WTC11 (cell line): ENCODE measurements around the gene DNASE1L3. TPM values are rescaled to one million over a fixed set of nuclear protein-coding genes. Genes with fewer than 3 reads are reported as not detected.

ENCODE experiments used
- ATAC-seq: fragments of 200-7000 bp; cut with Tn5 transposase; 2 replicates; pipeline ENCODE4 v1.10.0; 2021; ENCODE audit warnings: mild to moderate bottlenecking, moderate library complexity
- CTCF ChIA-PET: fragments of 300-600 bp; sonication (Branson Sonifier 250); formaldehyde crosslinking; loops from one replicate; lab custom pipeline; 2021; ENCODE audit warnings: antibody characterized with exemption; lab: Charles Lee
- POLR2A ChIA-PET: fragments of 350-600 bp; sonication (Branson Sonifier 250); formaldehyde crosslinking; loops from one replicate; lab custom pipeline; 2021; ENCODE audit warnings: antibody characterized with exemption; lab: Charles Lee
- DNase-seq: peaks from one replicate; pipeline ENCODE4 v3.0.0; 2021; ENCODE audit warnings: low spot score
- H3K27ac Mint-ChIP-seq: 2 replicates; pipeline ENCODE4 v1.8.0; 2021; ENCODE audit warnings: mixed read lengths
- H3K27me3 Mint-ChIP-seq: 2 replicates; pipeline ENCODE4 v1.8.0; 2021; ENCODE audit warnings: low read depth, mild to moderate bottlenecking, moderate library complexity, mixed read lengths
- H3K36me3 Mint-ChIP-seq: 2 replicates; pipeline ENCODE4 v1.8.0; 2021; ENCODE audit warnings: mixed read lengths
- H3K4me1 Mint-ChIP-seq: 2 replicates; pipeline ENCODE4 v1.8.0; 2022; ENCODE audit warnings: mixed read lengths
- H3K4me3 Mint-ChIP-seq: 2 replicates; pipeline ENCODE4 v1.8.0; 2021; ENCODE audit warnings: mild to moderate bottlenecking, moderate library complexity, mixed read lengths
- H3K9me3 Mint-ChIP-seq: 2 replicates; pipeline ENCODE4 v1.8.0; 2021; ENCODE audit warnings: mixed read lengths
- ARID4B ChIP-seq: sonication (generic); formaldehyde crosslinking; IDR thresholded peaks from 2 replicates; pipeline ENCODE4 v1.8.0; 2023; ENCODE audit warnings: missing genetic modification reagents, mild to moderate bottlenecking, borderline replicate concordance
- ATF2 ChIP-seq: sonication (generic); formaldehyde crosslinking; IDR thresholded peaks from 2 replicates; pipeline ENCODE4 v1.8.1; 2022; ENCODE audit warnings: low read depth, missing genetic modification reagents, borderline replicate concordance
- ATF3 ChIP-seq: sonication (generic); formaldehyde crosslinking; conservative IDR thresholded peaks from 2 replicates; pipeline ENCODE4 v1.8.1; 2022; ENCODE audit warnings: mild to moderate bottlenecking, missing genetic modification reagents
- CREB1 ChIP-seq: sonication (generic); formaldehyde crosslinking; IDR thresholded peaks from 2 replicates; pipeline ENCODE4 v1.8.0; 2023; ENCODE audit warnings: mild to moderate bottlenecking, missing genetic modification reagents
- E2F4 ChIP-seq: sonication (generic); formaldehyde crosslinking; IDR thresholded peaks from 2 replicates; pipeline ENCODE4 v1.8.1; 2022; ENCODE audit warnings: low read depth, mild to moderate bottlenecking, moderate library complexity, missing genetic modification reagents, borderline replicate concordance
- ETV6 ChIP-seq: sonication (generic); formaldehyde crosslinking; IDR thresholded peaks from 2 replicates; pipeline ENCODE4 v1.8.1; 2022; ENCODE audit warnings: mild to moderate bottlenecking, missing genetic modification reagents
- FOXP1 ChIP-seq: sonication (generic); formaldehyde crosslinking; IDR thresholded peaks from 2 replicates; pipeline ENCODE4 v1.8.0; 2022; ENCODE audit warnings: missing genetic modification reagents, mild to moderate bottlenecking, moderate library complexity, borderline replicate concordance
- FOXP4 ChIP-seq: sonication (generic); formaldehyde crosslinking; IDR thresholded peaks from 2 replicates; pipeline ENCODE4 v1.8.0; 2022; ENCODE audit warnings: mild to moderate bottlenecking, missing genetic modification reagents
- MAX ChIP-seq: sonication (generic); formaldehyde crosslinking; IDR thresholded peaks from 2 replicates; pipeline ENCODE4 v1.8.0; 2022; ENCODE audit warnings: mild to moderate bottlenecking, missing genetic modification reagents
- MLX ChIP-seq: sonication (generic); formaldehyde crosslinking; IDR thresholded peaks from 2 replicates; pipeline ENCODE4 v1.8.1; 2023; ENCODE audit warnings: mild to moderate bottlenecking, missing genetic modification reagents, moderate library complexity
- NR1H2 ChIP-seq: sonication (generic); formaldehyde crosslinking; IDR thresholded peaks from 2 replicates; pipeline ENCODE4 v1.9.0; 2021; ENCODE audit warnings: mild to moderate bottlenecking, moderate library complexity, missing genetic modification reagents
- NR3C1 ChIP-seq: sonication (generic); formaldehyde crosslinking; conservative IDR thresholded peaks from 2 replicates; pipeline ENCODE4 v1.8.1; 2023; ENCODE audit warnings: low read depth, mild to moderate bottlenecking, missing genetic modification reagents
- TP53 ChIP-seq: sonication (generic); formaldehyde crosslinking; IDR thresholded peaks from 2 replicates; pipeline ENCODE4 v1.8.1; 2023; ENCODE audit warnings: mild to moderate bottlenecking, missing genetic modification reagents
- ZMAT4 ChIP-seq: fragments of 250-450 bp; sonication (Bioruptor Pico); IDR thresholded peaks from 2 replicates; pipeline ENCODE4 v1.9.0; 2021; ENCODE audit warnings: mild to moderate bottlenecking
- ZNF121 ChIP-seq: sonication (generic); formaldehyde crosslinking; IDR thresholded peaks from 2 replicates; pipeline ENCODE4 v1.8.0; 2023; ENCODE audit warnings: missing genetic modification reagents
- ZNF263 ChIP-seq: sonication (generic); formaldehyde crosslinking; IDR thresholded peaks from 2 replicates; pipeline ENCODE4 v1.8.1; 2022; ENCODE audit warnings: low read depth, mild to moderate bottlenecking, moderate library complexity, missing genetic modification reagents
- ZNF317 ChIP-seq: sonication (generic); formaldehyde crosslinking; IDR thresholded peaks from 2 replicates; pipeline ENCODE4 v1.8.1; 2023; ENCODE audit warnings: low read depth, mild to moderate bottlenecking, moderate library complexity, missing genetic modification reagents, borderline replicate concordance
- ZSCAN18 ChIP-seq: fragments of 250-450 bp; sonication (Bioruptor Pico); IDR thresholded peaks from 2 replicates; pipeline ENCODE4 v2.1.2; 2022; ENCODE audit warnings: mild to moderate bottlenecking, moderate library complexity
- total RNA-seq: library from RNA; stranded (reverse); gene quantifications from 3 replicates; pipeline ENCODE4 v1.2.3, GENCODE V29; 2021

The DNASE1L3 gene
- total RNA-seq, 1 experiment from 2014 or later: not detected

GRCh38 chr3:58205981-58206380, 4.8 kb downstream of the DNASE1L3 start:
- Mint-ChIP-seq H3K4me1 (no peaks in the 10 kb centered on the region), H3K4me3 (no peak overlapping the region), H3K36me3 (no peaks in the 10 kb centered on the region), H3K9me3 (peaks cover 7% of the 10 kb centered on the region; the same call in 1 of the 2 replicates), H3K27ac (no peak overlapping the region), H3K27me3 (no peaks in the 10 kb centered on the region; the same call in 1 of the 2 replicates)
- POLR2A ChIA-PET: interaction anchor here (0.5 kb wide), 1 partner anchor 289 kb away, joined by 3 read pairs; no protein-coding TSS in a partner anchor
- TF ChIP-seq ZMAT4 (CRISPR knock-in tag) (no peak), ATF3 (no peak), E2F4 (CRISPR knock-in tag) (no peak), FOXP1 (CRISPR knock-in tag) (no peak), MAX (no peak), ZNF263 (CRISPR knock-in tag) (no peak), NR1H2 (CRISPR knock-in tag) (no peak), ARID4B (no peak), ZSCAN18 (no peak), TP53 (no peak), ETV6 (CRISPR knock-in tag) (no peak), ZNF121 (CRISPR knock-in tag) (no peak), FOXP4 (CRISPR knock-in tag) (no peak), NR3C1 (CRISPR knock-in tag) (no peak), CREB1 (CRISPR knock-in tag) (no peak), ZNF317 (CRISPR knock-in tag) (no peak), MLX (CRISPR knock-in tag) (no peak), ATF2 (CRISPR knock-in tag) (no peak)
- ATAC-seq: no peak
- CTCF ChIA-PET: no interaction called here
- no peak for DNase-seq
